GM23248 (cell line): ENCODE results near the gene NEK4. TPM values are rescaled to one million over a fixed set of nuclear protein-coding genes. Genes with fewer than 3 reads are reported as not detected.
A peak's percentile ranks its signal among the peaks of the same experiment; 100 is the strongest.

Source experiments
- DNase-seq: peaks from one replicate; pipeline ENCODE4 v3.0.0-alpha.2; 2015
- H2AFZ ChIP-seq: fragments of 200-600 bp; sonication (generic); 2 replicates; pipeline ENCODE4 v1.6.1; 2016; ENCODE audit warnings: antibody characterized with exemption
- H3F3A ChIP-seq: fragments of 200-600 bp; sonication (generic); 2 replicates; pipeline ENCODE4 v1.6.1; 2016; ENCODE audit warnings: mild to moderate bottlenecking, antibody characterized with exemption, mixed run types; ENCODE audit not compliant: insufficient read depth
- H3K27ac ChIP-seq: fragments of 200-600 bp; sonication (generic); 2 replicates; pipeline ENCODE4 v1.5.1; 2016; ENCODE audit warnings: mild to moderate bottlenecking
- H3K27me3 ChIP-seq: fragments of 200-600 bp; sonication (generic); replicated peaks from 2 replicates; pipeline ENCODE4 v1.6.1; 2016; ENCODE audit warnings: mild to moderate bottlenecking; ENCODE audit not compliant: insufficient read depth
- H3K36me3 ChIP-seq: fragments of 200-600 bp; sonication (generic); 2 replicates; pipeline ENCODE4 v1.6.1; 2016; ENCODE audit warnings: low read depth, mild to moderate bottlenecking
- H3K4me1 ChIP-seq: fragments of 200-600 bp; sonication (generic); 2 replicates; pipeline ENCODE4 v1.6.1; 2016; ENCODE audit warnings: mild to moderate bottlenecking; ENCODE audit not compliant: insufficient read depth
- H3K4me2 ChIP-seq: fragments of 200-600 bp; sonication (generic); one replicate; pipeline ENCODE4 v1.6.1; 2016; ENCODE audit warnings: mild to moderate bottlenecking; ENCODE audit not compliant: unreplicated experiment
- H3K4me3 ChIP-seq: fragments of 200-600 bp; sonication (generic); 2 replicates; pipeline ENCODE4 v1.5.1; 2016; ENCODE audit warnings: mild to moderate bottlenecking
- H3K79me2 ChIP-seq: fragments of 200-600 bp; sonication (generic); 2 replicates; pipeline ENCODE4 v1.6.1; 2016; ENCODE audit warnings: mild to moderate bottlenecking; ENCODE audit not compliant: insufficient read depth
- H3K9ac ChIP-seq: fragments of 200-600 bp; sonication (generic); 2 replicates; pipeline ENCODE4 v1.6.1; 2016; ENCODE audit warnings: mild to moderate bottlenecking
- H3K9me2 ChIP-seq: fragments of 200-600 bp; sonication (generic); 2 replicates; pipeline ENCODE4 v1.6.1; 2016; ENCODE audit warnings: mixed run types, mild to moderate bottlenecking, moderate library complexity; ENCODE audit not compliant: insufficient read depth
- H3K9me3 ChIP-seq: fragments of 200-600 bp; sonication (generic); one replicate; pipeline ENCODE4 v1.6.1; 2017; ENCODE audit warnings: low read depth
- H4K20me1 ChIP-seq: fragments of 200-600 bp; sonication (generic); 2 replicates; pipeline ENCODE4 v1.6.0; 2016; ENCODE audit not compliant: insufficient read depth
- EZH2 ChIP-seq: fragments of 200-600 bp; sonication (generic); IDR thresholded peaks from 2 replicates; pipeline ENCODE4 v1.6.1; 2018; ENCODE audit warnings: antibody characterized with exemption, mild to moderate bottlenecking; ENCODE audit not compliant: insufficient read depth, poor library complexity, severe bottlenecking
- EZH2phosphoT487 ChIP-seq: fragments of 200-600 bp; sonication (generic); IDR thresholded peaks from 2 replicates; pipeline ENCODE4 v1.6.1; 2018; ENCODE audit warnings: antibody characterized with exemption, moderate library complexity, mild to moderate bottlenecking, low read depth; ENCODE audit not compliant: insufficient read depth
- WGBS, 2 experiments: methylation state at CpG; one replicate each; pipeline ENCODE4 v1.1.6; 2015 to 2017; ENCODE audit warnings: low lambda C conversion rate in 2 of 2, low coverage in 1 of 2; ENCODE audit errors: missing lambda C conversion rate in 2 of 2; 5-methylcytosine and 5-hydroxymethylcytosine counted together
- in situ Hi-C: fragments of 300-500 bp; cut with MboI; formaldehyde crosslinking; loops from 2 replicates; pipeline ENCODE4 v1.15.0; 2020
- polyA plus RNA-seq: library from polyadenylated mRNA; unstranded; fragments of >200 nt; fragmentation: Nextera tagmentation; extraction: Ambion mirVana; gene quantifications from 2 replicates; pipeline ENCODE4 v1.2.1, GENCODE V29; 2016
- total RNA-seq: library from RNA; depleted of rRNA; stranded (reverse); fragments of >200 nt; shearing (Covaris generic); gene quantifications from 2 replicates; pipeline ENCODE4 v1.2.3, GENCODE V29; 2014

NEK4 gene
- total and polyA plus RNA-seq, 2 experiments from 2014 or later, result 8.4 to 15.8 TPM

- H3K27me3 ChIP-seq, result no peaks in the 10 kb centered on the region
- no peak overlapping the region for H3K4me2 ChIP-seq
- TF ChIP-seq EZH2phosphoT487, result no peak
- TF ChIP-seq EZH2, result no peak
- WGBS, 2 experiments, result 32 to 40% methylated on average over 5 of the region's 5 CpGs
- no peak overlapping the region for H2AFZ ChIP-seq
- H3K9me2 ChIP-seq, result no peaks in the 10 kb centered on the region
- H3K79me2 ChIP-seq, result no peaks in the 10 kb centered on the region
- no peaks in the 10 kb centered on the region for H4K20me1 ChIP-seq
- H3K27ac ChIP-seq, result no peak overlapping the region
- H3K9ac ChIP-seq, result no peak overlapping the region
- H3K4me1 ChIP-seq, result 0 out of 2 replicates have a peak, but pooled peaks cover 4% of the 10 kb centered on the region
- DNase-seq, result no peak
- H3K36me3 ChIP-seq, result no peaks in the 10 kb centered on the region
- H3F3A ChIP-seq, result no peaks in the 10 kb centered on the region
- in situ Hi-C loops, result no loop called here
- H3K4me3 ChIP-seq, result no peak overlapping the region
- H3K9me3 ChIP-seq, result no peaks in the 10 kb centered on the region
These were observed 31.1 kb upstream of the NEK4 start for GRCh38 chr3:52801839-52802238.

GRCh38 chr3:52800079-52800478, 29.3 kb upstream of the NEK4 start:
- H3K9ac ChIP-seq, result no peak overlapping the region
- H3K27ac ChIP-seq, result no peak overlapping the region
- in situ Hi-C loops, result no loop called here
- no peaks in the 10 kb centered on the region for H3K9me2 ChIP-seq
- WGBS, 2 experiments, result 57 to 63% methylated on average over 7 of the region's 7 CpGs
- no peak overlapping the region for H2AFZ ChIP-seq
- H3K4me2 ChIP-seq, result no peak overlapping the region
- no peaks in the 10 kb centered on the region for H4K20me1 ChIP-seq
- no peaks in the 10 kb centered on the region for H3K9me3 ChIP-seq
- H3F3A ChIP-seq, result no peaks in the 10 kb centered on the region
- H3K36me3 ChIP-seq, result no peaks in the 10 kb centered on the region
- no peaks in the 10 kb centered on the region for H3K27me3 ChIP-seq
- H3K79me2 ChIP-seq, result no peaks in the 10 kb centered on the region
- DNase-seq, result no peak
- H3K4me1 ChIP-seq, result 0 out of 2 replicates have a peak, but pooled peaks cover 4% of the 10 kb centered on the region
- TF ChIP-seq EZH2 (no peak), EZH2phosphoT487 (no peak)
- no peak overlapping the region for H3K4me3 ChIP-seq

GRCh38 chr3:52798978-52799476, 28.3 kb upstream of the NEK4 start:
- DNase-seq, result peak; percentile 24

GRCh38 chr3:52798376-52798977, 27.7 kb upstream of the NEK4 start:
- no peak overlapping the region for H2AFZ ChIP-seq
- TF ChIP-seq EZH2phosphoT487 (no peak), EZH2 (no peak)
- H3K9me3 ChIP-seq, result no peaks in the 10 kb centered on the region
- no peak overlapping the region for H3K4me2 ChIP-seq
- H3K27me3 ChIP-seq, result no peaks in the 10 kb centered on the region
- no peaks in the 10 kb centered on the region for H4K20me1 ChIP-seq
- no peak overlapping the region for H3K27ac ChIP-seq
- H3F3A ChIP-seq, result no peaks in the 10 kb centered on the region
- H3K9ac ChIP-seq, result no peak overlapping the region
- H3K4me3 ChIP-seq, result no peak overlapping the region
- no peaks in the 10 kb centered on the region for H3K79me2 ChIP-seq
- in situ Hi-C loops, result no loop called here
- no peak for DNase-seq
- H3K9me2 ChIP-seq, result no peaks in the 10 kb centered on the region
- no peaks in the 10 kb centered on the region for H3K36me3 ChIP-seq
- H3K4me1 ChIP-seq, result 0 out of 2 replicates have a peak, but pooled peaks cover 4% of the 10 kb centered on the region
- 75 to 82% methylated on average over 10 of the region's 10 CpGs for WGBS, 2 experiments

More at GRCh38 chr3:52798978-52799476, 28.3 kb upstream of the NEK4 start:
- Histone ChIP-seq H3K4me2 (no peak overlapping the region), H3K79me2 (no peaks in the 10 kb centered on the region), H3K4me1 (0 out of 2 replicates have a peak, but pooled peaks cover 4% of the 10 kb centered on the region), H3K36me3 (no peaks in the 10 kb centered on the region), H3F3A (no peaks in the 10 kb centered on the region), H3K4me3 (no peak overlapping the region), H2AFZ (no peak overlapping the region), H3K27me3 (no peaks in the 10 kb centered on the region), H3K9me2 (no peaks in the 10 kb centered on the region), H3K27ac (no peak overlapping the region), H4K20me1 (no peaks in the 10 kb centered on the region), H3K9me3 (no peaks in the 10 kb centered on the region), H3K9ac (no peak overlapping the region)
- WGBS, 2 experiments, result 48 to 51% methylated on average over 14 of the region's 14 CpGs
- TF ChIP-seq EZH2phosphoT487 (no peak), EZH2 (no peak)
- in situ Hi-C loops, result no loop called here

GRCh38 chr3:52796411-52796810, 25.7 kb upstream of the NEK4 start:
- TF ChIP-seq EZH2, result no peak
- TF ChIP-seq EZH2phosphoT487, result no peak
- in situ Hi-C loops, result no loop called here
- H3K9ac ChIP-seq, result no peak overlapping the region
- no peaks in the 10 kb centered on the region; the same call in 1 of the 2 replicates for H3K27me3 ChIP-seq
- no peaks in the 10 kb centered on the region for H3F3A ChIP-seq
- H4K20me1 ChIP-seq, result no peaks in the 10 kb centered on the region
- H3K9me3 ChIP-seq, result no peaks in the 10 kb centered on the region
- no peaks in the 10 kb centered on the region for H3K36me3 ChIP-seq
- no peaks in the 10 kb centered on the region for H3K4me1 ChIP-seq
- WGBS, 2 experiments, result 75 to 80% methylated on average over 9 of the region's 9 CpGs
- no peaks in the 10 kb centered on the region for H3K9me2 ChIP-seq
- no peak for DNase-seq
- no peak overlapping the region for H3K4me3 ChIP-seq
- H3K27ac ChIP-seq, result no peak overlapping the region
- no peak overlapping the region for H3K4me2 ChIP-seq
- H2AFZ ChIP-seq, result no peak overlapping the region
- H3K79me2 ChIP-seq, result no peaks in the 10 kb centered on the region
